A673 (cell line): ENCODE results near the gene KRT72.

Experiments used
- CTCF ChIP-seq: fragments of 300-800, 200-600 bp; sonication (generic); conservative IDR thresholded peaks from 2 replicates; pipeline ENCODE4 v1.5.1; 2017; ENCODE audit warnings: low read depth, mild to moderate bottlenecking, antibody characterized with exemption, low read length, moderate library complexity, mixed read lengths
- EZH2 ChIP-seq: fragments of 200-600 bp; sonication (generic); IDR thresholded peaks from 2 replicates; pipeline ENCODE4 v1.6.1; 2017; ENCODE audit warnings: borderline replicate concordance, low read depth, mild to moderate bottlenecking, mixed read lengths, antibody characterized with exemption, low read length; ENCODE audit not compliant: poor library complexity, severe bottlenecking

- no peak for TF ChIP-seq CTCF
- TF ChIP-seq EZH2: no peak
Measured at GRCh38 chr12:52581481-52581880, 19.8 kb downstream of the KRT72 start.
